ENCODE data around the gene RNPC3. TPM values are rescaled to one million over a fixed set of nuclear protein-coding genes. Genes with fewer than 3 reads are reported as not detected.

Gene RNPC3
- polyA plus RNA-seq, 3 donors, result 40.0 to 110 (median 47.5) TPM

Other genes starting within 250 kb of the RNPC3 start
- 10 to 100 TPM; 23.3 to 66.4 (median 32.7) TPM for gene AMY2B, start 45.9 kb downstream of the RNPC3 start, polyA plus RNA-seq (ENCODE audit: insufficient read length in 3 of 3)
- gene AMY2A, start 91.7 kb downstream of the RNPC3 start, polyA plus RNA-seq (ENCODE audit: insufficient read length in 3 of 3), result under 1 TPM in 2 of 3 donors, not detected in 1; 0.21 to 0.30 TPM
- not detected for gene AMY1A, start 130.1 kb downstream of the RNPC3 start, polyA plus RNA-seq (ENCODE audit: insufficient read length in 3 of 3)
- gene AMY1B, start 170.5 kb downstream of the RNPC3 start, polyA plus RNA-seq (ENCODE audit: insufficient read length in 3 of 3), result not detected
- gene AMY1C, start 224.2 kb downstream of the RNPC3 start, polyA plus RNA-seq (ENCODE audit: insufficient read length in 3 of 3), result not detected